CD14-positive monocyte (primary cell): ENCODE measurements around the gene SCAF4. TPM values are rescaled to one million over a fixed set of nuclear protein-coding genes. Genes with fewer than 3 reads are reported as not detected.

ENCODE experiments used
- DNase-seq, 3 donors: peaks; one replicate each; pipeline ENCODE4 v3.0.0-alpha.2; 2011 to 2022
- H2AFZ ChIP-seq: 2 replicates; pipeline ENCODE4 v1.6.0; 2012; ENCODE audit warnings: mild to moderate bottlenecking, low read depth, low read length, inconsistent platforms; ENCODE audit not compliant: insufficient read depth, poor library complexity, severe bottlenecking
- H3K27ac ChIP-seq, 2 donors: 1 replicate in 1 of 2; 2 replicates in 1 of 2; pipeline ENCODE4 v1.5.1; 2012 to 2013; ENCODE audit warnings: low read length in 2 of 2, control low read depth in 1 of 2, inconsistent platforms in 1 of 2, low read depth in 1 of 2, mild to moderate bottlenecking in 1 of 2
- H3K27me3 ChIP-seq, 2 donors: one replicate each; pipeline versions ENCODE4 v1.6.0 to v1.6.1; 2011 to 2013; ENCODE audit warnings: low read length in 2 of 2; ENCODE audit not compliant: control insufficient read depth in 2 of 2, insufficient read depth in 2 of 2
- H3K36me3 ChIP-seq, 2 donors: replicated peaks in 1 of 2; 1 replicate in 1 of 2; 2 replicates in 1 of 2; pipeline versions ENCODE4 v1.5.1 to v1.6.1; 2012 to 2013; ENCODE audit warnings: low read length in 2 of 2, control low read depth in 1 of 2, inconsistent platforms in 1 of 2, mild to moderate bottlenecking in 1 of 2; ENCODE audit not compliant: insufficient read depth in 2 of 2, control insufficient read depth in 1 of 2
- H3K4me1 ChIP-seq, 2 donors: 1 replicate in 1 of 2; 2 replicates in 1 of 2; pipeline versions ENCODE4 v1.5.1 to v1.6.1; 2012 to 2013; ENCODE audit warnings: low read length in 2 of 2, control low read depth in 1 of 2, inconsistent platforms in 1 of 2, mild to moderate bottlenecking in 1 of 2, moderate library complexity in 1 of 2; ENCODE audit not compliant: insufficient read depth in 2 of 2, control insufficient read depth in 1 of 2
- H3K4me2 ChIP-seq: replicated peaks from 2 replicates; pipeline ENCODE3; 2012; ENCODE audit warnings: low read length, moderate library complexity, mild to moderate bottlenecking; ENCODE audit not compliant: poor library complexity, severe bottlenecking; ENCODE audit errors: extremely low read depth
- H3K4me3 ChIP-seq, 3 experiments: fragments of 200-600 bp in 1 of 3; sonication (generic) in 1 of 3; replicated peaks in 1 of 3; 1 replicate in 2 of 3; 2 replicates in 1 of 3; pipeline ENCODE4 v1.5.1; 2011 to 2013; ENCODE audit warnings: low read length in 3 of 3, mild to moderate bottlenecking in 3 of 3, control low read depth in 2 of 3, low read depth in 2 of 3, inconsistent platforms in 1 of 3, moderate library complexity in 1 of 3
- H3K79me2 ChIP-seq: 2 replicates; pipeline ENCODE4 v1.6.0; 2012; ENCODE audit warnings: mild to moderate bottlenecking, control low read depth, inconsistent platforms, low read length, moderate library complexity; ENCODE audit not compliant: insufficient read depth
- H3K9ac ChIP-seq: 2 replicates; pipeline ENCODE4 v1.6.0; 2017; ENCODE audit warnings: low read length, mild to moderate bottlenecking; ENCODE audit not compliant: insufficient read depth, poor library complexity, severe bottlenecking
- H3K9me3 ChIP-seq, 2 donors: replicated peaks in 1 of 2; 1 replicate in 1 of 2; 2 replicates in 1 of 2; pipeline versions ENCODE4 v1.5.1 to v1.6.1; 2012 to 2013; ENCODE audit warnings: low read length in 2 of 2, control low read depth in 1 of 2; ENCODE audit not compliant: control insufficient read depth in 1 of 2, insufficient read depth in 1 of 2
- H4K20me1 ChIP-seq: 2 replicates; pipeline ENCODE4 v1.6.0; 2012; ENCODE audit warnings: mild to moderate bottlenecking, low read length, control low read depth, moderate library complexity; ENCODE audit not compliant: insufficient read depth
- H3K27ac Mint-ChIP-seq, 7 donors: one replicate each; pipeline ENCODE4 v1.8.0; 2020; ENCODE audit warnings: mild to moderate bottlenecking in 7 of 7, mixed read lengths in 7 of 7, moderate library complexity in 6 of 7, inconsistent platforms in 2 of 7
- H3K27me3 Mint-ChIP-seq, 3 donors: one replicate each; pipeline ENCODE4 v1.8.0; 2021 to 2022; ENCODE audit warnings: low read depth in 3 of 3, mild to moderate bottlenecking in 3 of 3, mixed read lengths in 3 of 3, moderate library complexity in 3 of 3, inconsistent platforms in 1 of 3
- H3K36me3 Mint-ChIP-seq, 2 donors: one replicate each; pipeline ENCODE4 v1.8.0; 2020; ENCODE audit warnings: mixed read lengths in 2 of 2, inconsistent platforms in 1 of 2, mild to moderate bottlenecking in 1 of 2
- H3K4me1 Mint-ChIP-seq: one replicate; pipeline ENCODE4 v1.8.0; 2020; ENCODE audit warnings: mild to moderate bottlenecking, mixed read lengths
- H3K4me3 Mint-ChIP-seq, 2 donors: one replicate each; pipeline ENCODE4 v1.8.0; 2020; ENCODE audit warnings: mild to moderate bottlenecking in 2 of 2, mixed read lengths in 2 of 2, moderate library complexity in 1 of 2
- H3K9me3 Mint-ChIP-seq, 7 donors: one replicate each; pipeline ENCODE4 v1.8.0; 2020 to 2022; ENCODE audit warnings: mixed read lengths in 7 of 7, mild to moderate bottlenecking in 6 of 7, moderate library complexity in 6 of 7, inconsistent platforms in 2 of 7
- WGBS: methylation state at CpG from one replicate; pipeline ENCODE4 v1.1.5; 2013; ENCODE audit warnings: missing lambda C conversion rate; ENCODE audit not compliant: insufficient coverage; 5-methylcytosine and 5-hydroxymethylcytosine counted together
- intact Hi-C, 2 donors: fragments of 100-400 bp; cut with micrococcal nuclease; formaldehyde crosslinking; loops; one replicate each; pipeline versions ENCODE4 v1.15.0 to v1.15.1; 2023
- polyA plus RNA-seq, 3 donors: library from polyadenylated mRNA; depleted of rRNA in 1 of 3; unstranded in 2 of 3; stranded (reverse) in 1 of 3; fragments of 300-500 nt in 2 of 3; fragments of >200 nt in 1 of 3; fragmentation: Illumina TruSeq in 2 of 3; gene quantifications; 1 replicate in 2 of 3; 2 replicates in 1 of 3; pipeline ENCODE4 v1.2.3, GENCODE V29; 2012 to 2021
- TF ChIP-seq, protein P1 (sequence below): fragments of 200-600 bp; IDR thresholded peaks from one replicate; pipeline ENCODE4 v1.8.0; 2022; ENCODE audit warnings: antibody characterized with exemption, mild to moderate bottlenecking

SCAF4 gene
- polyA plus RNA-seq, 3 donors: 4.6 to 28.7 (median 11.3) TPM

DNA sequence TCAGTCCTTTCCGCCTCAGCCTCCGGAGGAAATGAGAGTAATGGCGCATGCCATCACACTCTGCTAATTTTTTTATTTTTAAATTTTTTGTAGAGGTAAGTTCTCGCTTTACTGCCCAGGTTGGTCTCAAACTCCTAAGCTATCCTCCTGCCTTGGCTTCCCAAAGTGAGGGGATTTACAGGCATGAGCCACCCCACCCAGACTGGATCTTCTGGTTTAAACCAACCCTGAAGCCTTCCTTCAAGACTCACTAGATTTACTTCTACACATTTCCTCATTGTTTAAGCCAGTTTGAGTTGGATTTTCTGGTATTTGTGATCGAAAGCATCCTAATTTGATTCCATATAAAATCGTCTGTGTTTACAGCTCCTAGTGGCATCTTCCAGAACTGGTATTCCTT, 23.1 kb upstream of the SCAF4 start:
- Mint-ChIP-seq H3K27me3 (peaks cover 0 to 6% (median 5%) of the 10 kb centered on the region in 3 donors), H3K27ac (no peak overlapping the region), H3K36me3 (no peaks in the 10 kb centered on the region), H3K4me1 (peaks cover 27% of the 10 kb centered on the region), H3K4me3 (no peak overlapping the region), H3K9me3 (no peaks in the 10 kb centered on the region)
- Histone ChIP-seq H3K79me2 (no peaks in the 10 kb centered on the region), H3K36me3 (no peaks in the 10 kb centered on the region), H3K4me3 (no peak overlapping the region), H3K4me1 (peaks cover 13 to 18% of the 10 kb centered on the region in 2 donors), H3K4me2 (no peak overlapping the region), H3K9me3 (no peaks in the 10 kb centered on the region), H3K9ac (no peak overlapping the region), H3K27ac (no peak overlapping the region), H3K27me3 (no peaks in the 10 kb centered on the region), H2AFZ (no peak overlapping the region), H4K20me1 (no peaks in the 10 kb centered on the region)
- WGBS: no CpG with 5 or more reads among the region's 6 CpGs
- DNase-seq: no peak
- TF ChIP-seq, protein P1, sequence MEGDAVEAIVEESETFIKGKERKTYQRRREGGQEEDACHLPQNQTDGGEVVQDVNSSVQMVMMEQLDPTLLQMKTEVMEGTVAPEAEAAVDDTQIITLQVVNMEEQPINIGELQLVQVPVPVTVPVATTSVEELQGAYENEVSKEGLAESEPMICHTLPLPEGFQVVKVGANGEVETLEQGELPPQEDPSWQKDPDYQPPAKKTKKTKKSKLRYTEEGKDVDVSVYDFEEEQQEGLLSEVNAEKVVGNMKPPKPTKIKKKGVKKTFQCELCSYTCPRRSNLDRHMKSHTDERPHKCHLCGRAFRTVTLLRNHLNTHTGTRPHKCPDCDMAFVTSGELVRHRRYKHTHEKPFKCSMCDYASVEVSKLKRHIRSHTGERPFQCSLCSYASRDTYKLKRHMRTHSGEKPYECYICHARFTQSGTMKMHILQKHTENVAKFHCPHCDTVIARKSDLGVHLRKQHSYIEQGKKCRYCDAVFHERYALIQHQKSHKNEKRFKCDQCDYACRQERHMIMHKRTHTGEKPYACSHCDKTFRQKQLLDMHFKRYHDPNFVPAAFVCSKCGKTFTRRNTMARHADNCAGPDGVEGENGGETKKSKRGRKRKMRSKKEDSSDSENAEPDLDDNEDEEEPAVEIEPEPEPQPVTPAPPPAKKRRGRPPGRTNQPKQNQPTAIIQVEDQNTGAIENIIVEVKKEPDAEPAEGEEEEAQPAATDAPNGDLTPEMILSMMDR: no peak
- intact Hi-C loops: no loop called here

DNA sequence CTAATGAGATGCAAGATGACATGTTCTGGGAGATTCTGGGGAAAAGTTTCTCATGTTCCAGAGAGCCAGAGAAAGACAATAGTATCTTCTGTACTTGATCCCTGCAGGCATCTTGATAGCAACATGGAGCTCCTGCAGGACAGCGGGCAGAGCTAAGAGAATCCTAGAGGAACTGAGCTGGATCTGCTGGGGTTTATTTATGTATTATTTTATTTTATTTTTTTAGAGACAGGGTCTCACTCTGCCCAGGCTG, 22.7 kb upstream of the SCAF4 start:
- Histone ChIP-seq H3K36me3 (no peaks in the 10 kb centered on the region), H4K20me1 (no peaks in the 10 kb centered on the region), H2AFZ (peak overlapping the region; percentile 4), H3K4me3 (no peak overlapping the region), H3K9ac (no peak overlapping the region), H3K9me3 (no peaks in the 10 kb centered on the region), H3K27me3 (no peaks in the 10 kb centered on the region), H3K27ac (no peak overlapping the region), H3K79me2 (no peaks in the 10 kb centered on the region), H3K4me2 (no peak overlapping the region), H3K4me1 (peaks cover 13 to 18% of the 10 kb centered on the region in 2 donors)
- peaks cover 0 to under 1% (median 0%) of the 10 kb centered on the region in 7 donors for H3K9me3 Mint-ChIP-seq
- no peak overlapping the region for H3K4me3 Mint-ChIP-seq
- DNase-seq: no peak
- peaks cover 27% of the 10 kb centered on the region for H3K4me1 Mint-ChIP-seq
- TF ChIP-seq, protein P1: no peak
- no peaks in the 10 kb centered on the region for H3K36me3 Mint-ChIP-seq
- intact Hi-C loops: no loop called here
- H3K27ac Mint-ChIP-seq: peak overlapping the region in 5 of 7 donors; percentile 14 to 75 (median 52)
- peaks cover 0 to 6% (median 5%) of the 10 kb centered on the region in 3 donors for H3K27me3 Mint-ChIP-seq
- no CpG with 5 or more reads among the region's 1 CpG for WGBS
